GM19463 (cell line): ENCODE results near the gene CFAP20DC.
"Not testable (repeated sequence)": the region's sequence is repeated elsewhere in the genome, so short reads cannot be mapped to it uniquely, and the experiment has no call there.

Experiments
- ATAC-seq: cut with Tn5 transposase; IDR thresholded peaks from one replicate; pipeline ENCODE4 v1.9.1; 2021; ENCODE audit warnings: mild to moderate bottlenecking, moderate library complexity; ENCODE audit not compliant: unreplicated experiment

CFAP20DC gene

GRCh38 chr3:58965865-58966264, 84.0 kb downstream of the CFAP20DC start:
- no peak for ATAC-seq

GRCh38 chr3:58963928-58964503, 85.8 kb downstream of the CFAP20DC start:
- ATAC-seq, result no peak

GRCh38 chr3:58962816-58963215, 87.0 kb downstream of the CFAP20DC start:
- ATAC-seq, result no peak

GRCh38 chr3:58962040-58962651, 87.7 kb downstream of the CFAP20DC start:
- ATAC-seq, result no peak

GRCh38 chr3:58955308-58955707, 94.5 kb downstream of the CFAP20DC start:
- no peak for ATAC-seq

GRCh38 chr3:58953288-58953687, 96.5 kb downstream of the CFAP20DC start:
- ATAC-seq, result no peak

GRCh38 chr3:58952128-58952917, 97.5 kb downstream of the CFAP20DC start:
- peak; percentile 69 for ATAC-seq

GRCh38 chr3:58948018-58948417, 101.8 kb downstream of the CFAP20DC start:
- no peak for ATAC-seq

GRCh38 chr3:58946875-58947274, 103.0 kb downstream of the CFAP20DC start:
- no peak for ATAC-seq

GRCh38 chr3:58938057-58938456, 111.8 kb downstream of the CFAP20DC start:
- no peak for ATAC-seq

GRCh38 chr3:58924578-58924977, 125.2 kb downstream of the CFAP20DC start:
- no peak for ATAC-seq

- no peak for ATAC-seq
Observed at GRCh38 chr3:58900386-58900785, 149.4 kb downstream of the CFAP20DC start.

GRCh38 chr3:58899953-58900298, 149.9 kb downstream of the CFAP20DC start:
- ATAC-seq, result peak; percentile 12

- peak; percentile 89 for ATAC-seq
Observed at GRCh38 chr3:58899159-58899952, 150.5 kb downstream of the CFAP20DC start.

GRCh38 chr3:58898513-58898912, 151.3 kb downstream of the CFAP20DC start:
- no peak for ATAC-seq

- ATAC-seq, result no peak
Observed at GRCh38 chr3:58897646-58898045, 152.2 kb downstream of the CFAP20DC start.

GRCh38 chr3:58895678-58896077, 154.1 kb downstream of the CFAP20DC start:
- ATAC-seq, result not testable (repeated sequence)

- not testable (repeated sequence) for ATAC-seq
Observed at GRCh38 chr3:58892526-58892925, 157.3 kb downstream of the CFAP20DC start.

- ATAC-seq, result no peak
Observed at GRCh38 chr3:58888087-58888486, 161.7 kb downstream of the CFAP20DC start.

- ATAC-seq, result no peak
Observed at GRCh38 chr3:58884453-58884852, 165.4 kb downstream of the CFAP20DC start.

GRCh38 chr3:58880182-58880581, 169.6 kb downstream of the CFAP20DC start:
- peak; percentile 48 for ATAC-seq
